Osteoblast (primary cell): ENCODE data around the gene ZNF730. TPM values are rescaled to one million over a fixed set of nuclear protein-coding genes. Genes with fewer than 3 reads are reported as not detected.
A peak's percentile ranks its signal among the peaks of the same experiment; 100 is the strongest.

Experiments used
- DNase-seq: peaks from one replicate; pipeline ENCODE4 v3.0.0; 2011; ENCODE audit warnings: low spot score, mixed read lengths; ENCODE audit not compliant: insufficient read length; ENCODE audit errors: missing footprints
- H2AFZ ChIP-seq: 2 replicates; pipeline ENCODE4 v1.6.0; 2011; ENCODE audit warnings: mild to moderate bottlenecking, low read length
- H3K27ac ChIP-seq: 2 replicates; pipeline ENCODE4 v1.5.1; 2011; ENCODE audit warnings: mild to moderate bottlenecking, low read depth, low read length, moderate library complexity
- H3K27me3 ChIP-seq: 2 replicates; pipeline ENCODE4 v1.6.0; 2012; ENCODE audit warnings: mild to moderate bottlenecking, control low read depth, inconsistent platforms, low read length, moderate library complexity; ENCODE audit not compliant: insufficient read depth
- H3K36me3 ChIP-seq: 2 replicates; pipeline ENCODE4 v1.5.1; 2011; ENCODE audit warnings: mild to moderate bottlenecking, low read length, control low read depth, moderate library complexity; ENCODE audit not compliant: insufficient read depth
- H3K4me1 ChIP-seq: 2 replicates; pipeline ENCODE4 v1.5.1; 2011; ENCODE audit warnings: mild to moderate bottlenecking, low read length, control low read depth, moderate library complexity; ENCODE audit not compliant: insufficient read depth
- H3K4me2 ChIP-seq: 2 replicates; pipeline ENCODE4 v1.6.0; 2011; ENCODE audit warnings: mild to moderate bottlenecking, low read length; ENCODE audit not compliant: insufficient read depth
- H3K4me3 ChIP-seq: fragments of 200-600 bp; sonication (generic); 3 replicates; pipeline ENCODE4 v1.5.1; 2012; ENCODE audit warnings: mild to moderate bottlenecking, low read length, inconsistent platforms; ENCODE audit not compliant: insufficient read depth
- H3K79me2 ChIP-seq: 2 replicates; pipeline ENCODE4 v1.6.0; 2012; ENCODE audit warnings: mild to moderate bottlenecking, low read length, control low read depth, inconsistent platforms; ENCODE audit not compliant: insufficient read depth
- H3K9me3 ChIP-seq: 2 replicates; pipeline ENCODE4 v1.5.1; 2011; ENCODE audit warnings: low read depth, low read length, control low read depth
- H4K20me1 ChIP-seq: 2 replicates; pipeline ENCODE4 v1.6.0; 2012; ENCODE audit warnings: mild to moderate bottlenecking, low read length, control low read depth; ENCODE audit not compliant: insufficient read depth
- total RNA-seq: library from RNA; depleted of rRNA; stranded (reverse); fragments of >200 nt; gene quantifications from 2 replicates; pipeline ENCODE4 v1.2.3, GENCODE V29; 2012
- TF ChIP-seq, protein P1 (sequence below): IDR thresholded peaks from 2 replicates; pipeline ENCODE4 v1.5.1; 2011; ENCODE audit warnings: mild to moderate bottlenecking, low read depth, low read length, moderate library complexity; ENCODE audit errors: extremely low read depth

Gene ZNF730
- total RNA-seq = 0.72 and 1.2 TPM in 2 replicates

GRCh38 chr19:23116802-23117571, at the start of gene ZNF730:
TSS of gene ZNF730 (plus strand) at chr19:23117025. CDS start at chr19:23117174, 149 bp downstream.
- H3K27me3 ChIP-seq = no peaks in the 10 kb centered on the region
- H3K27ac ChIP-seq = peak within 1 kb of the TSS; percentile 73
- H3K4me2 ChIP-seq = peak within 1 kb of the TSS; percentile 72
- peak within 1 kb of the TSS; percentile 99 for H2AFZ ChIP-seq
- H3K36me3 ChIP-seq = no peaks in the 10 kb centered on the region
- peak; percentile 90 for DNase-seq
- H3K4me1 ChIP-seq = no peaks in the 10 kb centered on the region
- no peaks in the 10 kb centered on the region for H4K20me1 ChIP-seq
- H3K9me3 ChIP-seq = no peaks in the 10 kb centered on the region
- H3K4me3 ChIP-seq = peak within 1 kb of the TSS; percentile 91
- TF ChIP-seq, protein P1, sequence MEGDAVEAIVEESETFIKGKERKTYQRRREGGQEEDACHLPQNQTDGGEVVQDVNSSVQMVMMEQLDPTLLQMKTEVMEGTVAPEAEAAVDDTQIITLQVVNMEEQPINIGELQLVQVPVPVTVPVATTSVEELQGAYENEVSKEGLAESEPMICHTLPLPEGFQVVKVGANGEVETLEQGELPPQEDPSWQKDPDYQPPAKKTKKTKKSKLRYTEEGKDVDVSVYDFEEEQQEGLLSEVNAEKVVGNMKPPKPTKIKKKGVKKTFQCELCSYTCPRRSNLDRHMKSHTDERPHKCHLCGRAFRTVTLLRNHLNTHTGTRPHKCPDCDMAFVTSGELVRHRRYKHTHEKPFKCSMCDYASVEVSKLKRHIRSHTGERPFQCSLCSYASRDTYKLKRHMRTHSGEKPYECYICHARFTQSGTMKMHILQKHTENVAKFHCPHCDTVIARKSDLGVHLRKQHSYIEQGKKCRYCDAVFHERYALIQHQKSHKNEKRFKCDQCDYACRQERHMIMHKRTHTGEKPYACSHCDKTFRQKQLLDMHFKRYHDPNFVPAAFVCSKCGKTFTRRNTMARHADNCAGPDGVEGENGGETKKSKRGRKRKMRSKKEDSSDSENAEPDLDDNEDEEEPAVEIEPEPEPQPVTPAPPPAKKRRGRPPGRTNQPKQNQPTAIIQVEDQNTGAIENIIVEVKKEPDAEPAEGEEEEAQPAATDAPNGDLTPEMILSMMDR = no peak
- H3K79me2 ChIP-seq = no peaks in the 10 kb centered on the region

GRCh38 chr19:23070353-23071146, 46.3 kb upstream of the ZNF730 start:
- Histone ChIP-seq H3K27ac (no peak overlapping the region), H3K79me2 (no peaks in the 10 kb centered on the region), H3K27me3 (no peaks in the 10 kb centered on the region), H2AFZ (peak overlapping the region; percentile 96), H3K4me2 (peak overlapping the region; percentile 86), H3K4me1 (no peaks in the 10 kb centered on the region), H3K4me3 (peak overlapping the region; percentile 70), H3K9me3 (no peaks in the 10 kb centered on the region), H4K20me1 (no peaks in the 10 kb centered on the region), H3K36me3 (no peaks in the 10 kb centered on the region)
- peak; percentile 89 for DNase-seq
- TF ChIP-seq, protein P1 = peak; percentile 50

DNA sequence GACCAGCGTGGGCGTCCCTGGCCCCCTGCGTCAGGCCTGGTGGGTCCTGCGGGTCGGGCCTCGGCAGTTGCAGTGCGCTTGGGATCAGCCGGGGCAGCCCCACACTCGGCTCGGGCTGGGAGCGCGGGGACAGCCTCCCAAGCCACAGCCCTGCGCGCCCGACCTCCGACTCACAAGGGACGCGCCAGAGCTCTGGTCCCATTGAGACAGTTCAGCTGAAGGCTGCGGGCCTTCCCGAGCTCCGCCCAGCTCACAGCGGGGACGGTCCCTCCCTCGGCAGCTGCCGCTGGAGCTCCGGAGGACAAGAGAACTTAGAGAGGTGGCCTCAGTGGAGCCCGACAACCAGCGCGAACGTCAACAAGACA, 45.7 kb upstream of the ZNF730 start:
- Histone ChIP-seq H3K79me2 (no peaks in the 10 kb centered on the region), H4K20me1 (no peaks in the 10 kb centered on the region), H2AFZ (peak overlapping the region; percentile 96), H3K4me1 (peaks cover 2% of the 10 kb centered on the region), H3K36me3 (no peaks in the 10 kb centered on the region), H3K4me2 (peak overlapping the region; percentile 86), H3K27ac (no peak overlapping the region), H3K9me3 (no peaks in the 10 kb centered on the region), H3K27me3 (no peaks in the 10 kb centered on the region), H3K4me3 (peak overlapping the region; percentile 70)
- DNase-seq = peak; percentile 91
- TF ChIP-seq, protein P1 = no peak
